ENCODE measurements around the gene UBE2G2.
"Not testable (repeated sequence)": the region's sequence is repeated elsewhere in the genome, so short reads cannot be mapped to it uniquely, and the experiment has no call there.

Gene UBE2G2

GRCh38 chr21:44836349-44836665 lies 34.7 kb upstream of the UBE2G2 start:
- no peaks in the 10 kb centered on the region for H3K9me3 ChIP-seq (ENCODE audit: control insufficient read depth in 5 of 5, low read length in 5 of 5)
- H3K27ac ChIP-seq (ENCODE audit: low read depth, low read length), result no peak overlapping the region
- no peaks in the 10 kb centered on the region for H3K36me3 ChIP-seq (ENCODE audit: control insufficient read depth in 5 of 5, insufficient read depth in 5 of 5, low read length in 5 of 5)
- no peak overlapping the region for H3K9ac ChIP-seq (ENCODE audit: low read length in 5 of 5)
- peaks cover 0 to 6% (median 6%) of the 10 kb centered on the region in 5 donors for H3K4me1 ChIP-seq (ENCODE audit: control insufficient read depth in 5 of 5, insufficient read depth in 5 of 5, low read length in 5 of 5)
- H3K27me3 ChIP-seq (ENCODE audit: control insufficient read depth in 5 of 5, insufficient read depth in 4 of 5, low read length in 5 of 5), result peaks cover 2 to 12% (median 8%) of the 10 kb centered on the region in 5 donors
- H3K4me3 ChIP-seq (ENCODE audit: low read depth in 1 of 5, low read length in 5 of 5), result no peak overlapping the region

GRCh38 chr21:44835647-44835973 lies 34.0 kb upstream of the UBE2G2 start:
- peaks cover 2 to 8% (median 3%) of the 10 kb centered on the region in 5 donors for H3K27me3 ChIP-seq (ENCODE audit: control insufficient read depth in 5 of 5, insufficient read depth in 4 of 5, low read length in 5 of 5)
- no peaks in the 10 kb centered on the region for H3K36me3 ChIP-seq (ENCODE audit: control insufficient read depth in 5 of 5, insufficient read depth in 5 of 5, low read length in 5 of 5)
- no peak overlapping the region for H3K27ac ChIP-seq (ENCODE audit: low read depth, low read length)
- peaks cover 0 to 6% (median 6%) of the 10 kb centered on the region in 5 donors for H3K4me1 ChIP-seq (ENCODE audit: control insufficient read depth in 5 of 5, insufficient read depth in 5 of 5, low read length in 5 of 5)
- H3K4me3 ChIP-seq (ENCODE audit: low read depth in 1 of 5, low read length in 5 of 5), result no peak overlapping the region
- no peak overlapping the region for H3K9ac ChIP-seq (ENCODE audit: low read length in 5 of 5)
- H3K9me3 ChIP-seq (ENCODE audit: control insufficient read depth in 5 of 5, low read length in 5 of 5), result no peaks in the 10 kb centered on the region

GRCh38 chr21:44834951-44835646 lies 33.5 kb upstream of the UBE2G2 start:
- Histone ChIP-seq H3K4me3 (ENCODE audit: low read depth in 1 of 5, low read length in 5 of 5) (no peak overlapping the region), H3K36me3 (ENCODE audit: control insufficient read depth in 5 of 5, insufficient read depth in 5 of 5, low read length in 5 of 5) (no peaks in the 10 kb centered on the region), H3K27ac (ENCODE audit: low read depth, low read length) (no peak overlapping the region), H3K9ac (ENCODE audit: low read length in 5 of 5) (no peak overlapping the region), H3K27me3 (ENCODE audit: control insufficient read depth in 5 of 5, insufficient read depth in 4 of 5, low read length in 5 of 5) (peaks cover 2 to 8% (median 3%) of the 10 kb centered on the region in 5 donors), H3K4me1 (ENCODE audit: control insufficient read depth in 5 of 5, insufficient read depth in 5 of 5, low read length in 5 of 5) (peaks cover 0 to 6% (median 6%) of the 10 kb centered on the region in 5 donors), H3K9me3 (ENCODE audit: control insufficient read depth in 5 of 5, low read length in 5 of 5) (no peaks in the 10 kb centered on the region)

- Histone ChIP-seq H3K4me1 (ENCODE audit: control insufficient read depth in 5 of 5, insufficient read depth in 5 of 5, low read length in 5 of 5) (peaks cover 0 to 6% (median 6%) of the 10 kb centered on the region in 5 donors), H3K27ac (ENCODE audit: low read depth, low read length) (no peak overlapping the region), H3K27me3 (ENCODE audit: control insufficient read depth in 5 of 5, insufficient read depth in 4 of 5, low read length in 5 of 5) (peaks cover 2 to 8% (median 3%) of the 10 kb centered on the region in 5 donors), H3K36me3 (ENCODE audit: control insufficient read depth in 5 of 5, insufficient read depth in 5 of 5, low read length in 5 of 5) (no peaks in the 10 kb centered on the region), H3K9ac (ENCODE audit: low read length in 5 of 5) (no peak overlapping the region), H3K9me3 (ENCODE audit: control insufficient read depth in 5 of 5, low read length in 5 of 5) (peaks cover 0 to 4% (median 2%) of the 10 kb centered on the region in 5 donors), H3K4me3 (ENCODE audit: low read depth in 1 of 5, low read length in 5 of 5) (no peak overlapping the region)
Observed at GRCh38 chr21:44834231-44834950, 32.8 kb upstream of the UBE2G2 start.

GRCh38 chr21:44833663-44834062 lies 32.0 kb upstream of the UBE2G2 start:
- Histone ChIP-seq H3K9ac (ENCODE audit: low read length in 5 of 5) (no peak overlapping the region), H3K9me3 (ENCODE audit: control insufficient read depth in 5 of 5, low read length in 5 of 5) (peaks cover 2 to 11% (median 10%) of the 10 kb centered on the region in 5 donors)

GRCh38 chr21:44832516-44833255 lies 31.1 kb upstream of the UBE2G2 start:
- not testable (repeated sequence) for H3K9ac ChIP-seq (ENCODE audit: low read length in 5 of 5); H3K36me3 ChIP-seq (ENCODE audit: control insufficient read depth in 5 of 5, insufficient read depth in 5 of 5, low read length in 5 of 5); H3K4me1 ChIP-seq (ENCODE audit: control insufficient read depth in 5 of 5, insufficient read depth in 5 of 5, low read length in 5 of 5); H3K27me3 ChIP-seq (ENCODE audit: control insufficient read depth in 5 of 5, insufficient read depth in 4 of 5, low read length in 5 of 5); H3K27ac ChIP-seq (ENCODE audit: low read depth, low read length); H3K4me3 ChIP-seq (ENCODE audit: low read depth in 1 of 5, low read length in 5 of 5)
- H3K9me3 ChIP-seq (ENCODE audit: control insufficient read depth in 5 of 5, low read length in 5 of 5), result peaks cover 9 to 21% (median 19%) of the 10 kb centered on the region in 5 donors

More at GRCh38 chr21:44833663-44834062, 32.0 kb upstream of the UBE2G2 start:
- peaks cover 0 to 6% (median 6%) of the 10 kb centered on the region in 5 donors for H3K4me1 ChIP-seq (ENCODE audit: control insufficient read depth in 5 of 5, insufficient read depth in 5 of 5, low read length in 5 of 5)
- no peak overlapping the region for H3K4me3 ChIP-seq (ENCODE audit: low read depth in 1 of 5, low read length in 5 of 5)
- no peaks in the 10 kb centered on the region for H3K36me3 ChIP-seq (ENCODE audit: control insufficient read depth in 5 of 5, insufficient read depth in 5 of 5, low read length in 5 of 5)
- peaks cover 2 to 8% (median 3%) of the 10 kb centered on the region in 5 donors for H3K27me3 ChIP-seq (ENCODE audit: control insufficient read depth in 5 of 5, insufficient read depth in 4 of 5, low read length in 5 of 5)
- no peak overlapping the region for H3K27ac ChIP-seq (ENCODE audit: low read depth, low read length)

GRCh38 chr21:44831227-44831860 lies 29.7 kb upstream of the UBE2G2 start:
- Histone ChIP-seq H3K9ac (ENCODE audit: low read length in 5 of 5) (no peak overlapping the region), H3K27me3 (ENCODE audit: control insufficient read depth in 5 of 5, insufficient read depth in 4 of 5, low read length in 5 of 5) (peaks cover 0 to 3% (median 0%) of the 10 kb centered on the region in 5 donors), H3K4me3 (ENCODE audit: low read depth in 1 of 5, low read length in 5 of 5) (no peak overlapping the region), H3K9me3 (ENCODE audit: control insufficient read depth in 5 of 5, low read length in 5 of 5) (peaks cover 12 to 29% (median 26%) of the 10 kb centered on the region in 5 donors), H3K27ac (ENCODE audit: low read depth, low read length) (no peak overlapping the region), H3K36me3 (ENCODE audit: control insufficient read depth in 5 of 5, insufficient read depth in 5 of 5, low read length in 5 of 5) (no peaks in the 10 kb centered on the region), H3K4me1 (ENCODE audit: control insufficient read depth in 5 of 5, insufficient read depth in 5 of 5, low read length in 5 of 5) (peaks cover 0 to under 1% (median under 1%) of the 10 kb centered on the region in 5 donors)

- Histone ChIP-seq H3K27ac (ENCODE audit: low read depth, low read length) (no peak overlapping the region), H3K36me3 (ENCODE audit: control insufficient read depth in 5 of 5, insufficient read depth in 5 of 5, low read length in 5 of 5) (no peaks in the 10 kb centered on the region), H3K9me3 (ENCODE audit: control insufficient read depth in 5 of 5, low read length in 5 of 5) (peaks cover 12 to 29% (median 26%) of the 10 kb centered on the region in 5 donors), H3K9ac (ENCODE audit: low read length in 5 of 5) (no peak overlapping the region), H3K4me3 (ENCODE audit: low read depth in 1 of 5, low read length in 5 of 5) (peak overlapping the region in 1 of 5 donors; percentile 28), H3K27me3 (ENCODE audit: control insufficient read depth in 5 of 5, insufficient read depth in 4 of 5, low read length in 5 of 5) (no peaks in the 10 kb centered on the region), H3K4me1 (ENCODE audit: control insufficient read depth in 5 of 5, insufficient read depth in 5 of 5, low read length in 5 of 5) (no peaks in the 10 kb centered on the region)
Observed at GRCh38 chr21:44829507-44830092, 28.0 kb upstream of the UBE2G2 start.

GRCh38 chr21:44828362-44829056 lies 26.9 kb upstream of the UBE2G2 start:
- H3K36me3 ChIP-seq (ENCODE audit: control insufficient read depth in 5 of 5, insufficient read depth in 5 of 5, low read length in 5 of 5), result no peaks in the 10 kb centered on the region
- H3K4me3 ChIP-seq (ENCODE audit: low read depth in 1 of 5, low read length in 5 of 5), result no peak overlapping the region
- H3K4me1 ChIP-seq (ENCODE audit: control insufficient read depth in 5 of 5, insufficient read depth in 5 of 5, low read length in 5 of 5), result no peaks in the 10 kb centered on the region
- H3K9ac ChIP-seq (ENCODE audit: low read length in 5 of 5), result no peak overlapping the region
- no peak overlapping the region for H3K27ac ChIP-seq (ENCODE audit: low read depth, low read length)
- H3K9me3 ChIP-seq (ENCODE audit: control insufficient read depth in 5 of 5, low read length in 5 of 5), result peaks cover 12 to 33% (median 29%) of the 10 kb centered on the region in 5 donors
- no peaks in the 10 kb centered on the region for H3K27me3 ChIP-seq (ENCODE audit: control insufficient read depth in 5 of 5, insufficient read depth in 4 of 5, low read length in 5 of 5)

Data from subcutaneous abdominal adipose tissue (tissue), 5 donors.